GM12874 (cell line): ENCODE results near the gene PCID2.

Source experiments
- TF ChIP-seq, protein P1 (sequence below): IDR thresholded peaks from 2 replicates; pipeline ENCODE4 v1.5.1; 2011; ENCODE audit warnings: low read depth, mild to moderate bottlenecking, control low read depth, low read length, moderate library complexity; ENCODE audit not compliant: insufficient read depth

Gene PCID2

GRCh38 chr13:113205428-113205931 is 3.0 kb downstream of the PCID2 start:
- TF ChIP-seq, protein P1, sequence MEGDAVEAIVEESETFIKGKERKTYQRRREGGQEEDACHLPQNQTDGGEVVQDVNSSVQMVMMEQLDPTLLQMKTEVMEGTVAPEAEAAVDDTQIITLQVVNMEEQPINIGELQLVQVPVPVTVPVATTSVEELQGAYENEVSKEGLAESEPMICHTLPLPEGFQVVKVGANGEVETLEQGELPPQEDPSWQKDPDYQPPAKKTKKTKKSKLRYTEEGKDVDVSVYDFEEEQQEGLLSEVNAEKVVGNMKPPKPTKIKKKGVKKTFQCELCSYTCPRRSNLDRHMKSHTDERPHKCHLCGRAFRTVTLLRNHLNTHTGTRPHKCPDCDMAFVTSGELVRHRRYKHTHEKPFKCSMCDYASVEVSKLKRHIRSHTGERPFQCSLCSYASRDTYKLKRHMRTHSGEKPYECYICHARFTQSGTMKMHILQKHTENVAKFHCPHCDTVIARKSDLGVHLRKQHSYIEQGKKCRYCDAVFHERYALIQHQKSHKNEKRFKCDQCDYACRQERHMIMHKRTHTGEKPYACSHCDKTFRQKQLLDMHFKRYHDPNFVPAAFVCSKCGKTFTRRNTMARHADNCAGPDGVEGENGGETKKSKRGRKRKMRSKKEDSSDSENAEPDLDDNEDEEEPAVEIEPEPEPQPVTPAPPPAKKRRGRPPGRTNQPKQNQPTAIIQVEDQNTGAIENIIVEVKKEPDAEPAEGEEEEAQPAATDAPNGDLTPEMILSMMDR, result no peak

GRCh38 chr13:113204378-113204734 is 4.1 kb downstream of the PCID2 start:
- TF ChIP-seq, protein P1, result no peak

DNA sequence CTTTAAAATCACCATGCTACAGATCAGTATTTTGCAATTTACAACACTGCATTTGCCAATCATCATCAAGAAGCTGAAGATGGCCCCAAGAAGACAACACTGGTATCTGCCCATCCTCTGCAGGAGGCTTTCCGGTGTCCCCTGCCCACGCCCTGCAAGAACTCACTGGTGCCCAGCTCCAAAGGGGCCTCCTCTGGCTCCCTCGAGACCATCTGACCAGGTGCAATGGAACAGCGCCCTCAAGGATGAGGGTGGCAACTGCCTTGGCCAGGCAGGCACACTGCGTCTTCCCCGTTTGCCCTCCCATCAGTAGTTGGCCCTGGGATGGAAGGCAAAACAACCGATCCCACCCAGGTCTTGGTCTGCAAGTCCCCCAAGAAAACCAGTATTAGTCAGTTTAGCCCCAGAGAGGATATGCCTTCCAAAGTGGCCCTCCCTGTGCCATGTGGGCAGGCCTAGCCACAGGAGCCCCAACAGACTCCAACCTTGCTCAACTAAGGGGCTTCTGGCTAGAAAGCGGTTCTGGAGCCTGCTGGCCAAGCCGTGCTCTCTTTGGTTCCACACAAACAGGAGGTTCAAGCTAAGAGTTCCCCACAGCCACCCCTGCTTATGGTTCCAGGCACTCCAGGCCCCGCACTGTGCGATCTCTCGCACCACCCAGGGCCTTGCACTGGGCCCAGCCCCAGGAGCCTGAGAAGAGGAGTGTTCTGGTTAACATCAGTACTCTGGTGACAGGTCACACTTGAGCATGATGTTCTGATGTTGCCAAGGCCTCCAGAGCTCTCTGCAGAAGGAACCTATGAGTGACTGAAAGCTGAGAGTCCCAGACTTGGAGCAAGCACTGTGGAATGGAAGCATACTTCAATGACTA is 4.7 kb downstream of the PCID2 start:
- TF ChIP-seq, protein P1, result no peak

GRCh38 chr13:113202912-113203311 is 5.6 kb downstream of the PCID2 start:
- TF ChIP-seq, protein P1, result no peak

- TF ChIP-seq, protein P1, result no peak
Measured at GRCh38 chr13:113201815-113202214, 6.7 kb downstream of the PCID2 start.

GRCh38 chr13:113196970-113197737 is 11.3 kb downstream of the PCID2 start:
- TF ChIP-seq, protein P1, result no peak

DNA sequence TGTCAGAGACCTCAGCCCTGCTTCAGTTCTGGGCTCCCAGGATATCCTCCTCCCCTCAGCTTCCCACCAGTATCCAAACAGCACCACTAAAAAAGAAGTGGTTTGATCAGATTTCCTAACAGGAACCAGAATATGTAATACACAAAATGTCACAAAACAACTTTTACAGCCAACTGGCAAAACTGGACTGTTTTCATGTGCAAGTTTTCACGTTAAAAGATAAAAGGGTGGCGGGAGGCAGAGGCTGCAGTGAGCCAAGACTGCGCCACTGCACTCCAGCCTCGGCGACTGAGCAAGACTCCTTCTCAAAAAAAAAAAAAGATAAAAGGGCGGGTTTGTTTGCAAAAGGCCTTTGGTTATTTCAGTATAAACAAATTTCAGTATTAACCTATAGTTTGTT is 13.1 kb downstream of the PCID2 start:
- TF ChIP-seq, protein P1, result no peak
